ENCODE results near the gene ARPC5L. TPM values are rescaled to one million over a fixed set of nuclear protein-coding genes. Genes with fewer than 3 reads are reported as not detected.

Gene ARPC5L
- total RNA-seq: 28.2 and 29.5 TPM in 2 replicates

GRCh38 chr9:124861342-124862229 lies at the start of gene ARPC5L, which contains the start of gene RPL35:
TSS of gene ARPC5L (plus strand) at chr9:124862130. CDS start at chr9:124869291, 7,161 bp downstream.
TSS of gene RPL35 (minus strand) at chr9:124861957. CDS start at chr9:124861912, 45 bp downstream.

GRCh38 chr9:124852829-124853531 lies 8.9 kb upstream of the ARPC5L start, which contains the start of gene WDR38:
TSS of gene WDR38 (plus strand) at chr9:124853460. CDS start at chr9:124853532, 72 bp downstream.

Other genes starting within 250 kb of the ARPC5L start
- gene NR6A1, start 90.8 kb upstream of the ARPC5L start, total RNA-seq: 0.36 and 0.38 TPM in 2 replicates
- gene OLFML2A, start 85.0 kb upstream of the ARPC5L start, total RNA-seq: under 0.01 and 0.28 TPM in 2 replicates
- gene WDR38, start 8.7 kb upstream of the ARPC5L start, total RNA-seq: not detected in 2 replicates
- gene RPL35, start 173 bp upstream of the ARPC5L start, total RNA-seq: 2,620 and 2,756 TPM in 2 replicates
- 7.7 and 11.0 TPM in 2 replicates for gene GOLGA1, start 79.0 kb downstream of the ARPC5L start, total RNA-seq